PC-3 (cell line): Measurements from ENCODE around the gene MBD3. TPM values are rescaled to one million over a fixed set of nuclear protein-coding genes. Genes with fewer than 3 reads are reported as not detected.

Experiments used
- ATAC-seq: fragments of 200-7000 bp; cut with Tn5 transposase; 2 replicates; pipeline ENCODE4 v1.9.1; 2020; ENCODE audit warnings: mild to moderate bottlenecking, moderate library complexity
- BruUV-seq: library from RNA; stranded (reverse); fragments of 400-500 nt; replicated peaks from 2 replicates; lab custom pipeline; 2021; lab: Mats Ljungman, UMichigan
- CTCF ChIA-PET: fragments of 300-600 bp; sonication (Branson Sonifier 250); formaldehyde crosslinking; loops from one replicate; lab custom pipeline; 2022; ENCODE audit warnings: antibody characterized with exemption; lab: Charles Lee
- POLR2A ChIA-PET: fragments of 300-600 bp; sonication (Branson Sonifier 250); formaldehyde crosslinking; loops from one replicate; lab custom pipeline; 2022; ENCODE audit warnings: antibody characterized with exemption; ENCODE audit not compliant: unreplicated experiment; lab: Charles Lee
- DNase-seq: peaks from one replicate; pipeline ENCODE4 v3.0.0-alpha.2; 2015
- H2AFZ ChIP-seq: fragments of 300-600 bp; sonication (generic); 2 replicates; pipeline ENCODE4 v1.6.0; 2016; ENCODE audit warnings: antibody characterized with exemption, low read length
- H3F3A ChIP-seq: fragments of 300-600 bp; sonication (generic); one replicate; pipeline ENCODE4 v1.6.0; 2017; ENCODE audit warnings: antibody characterized with exemption, low read length, control low read depth, mild to moderate bottlenecking; ENCODE audit not compliant: unreplicated experiment
- H3K27ac ChIP-seq: fragments of 300-600 bp; sonication (generic); 2 replicates; pipeline ENCODE4 v1.5.1; 2016; ENCODE audit warnings: mild to moderate bottlenecking, low read length
- H3K27me3 ChIP-seq: fragments of 300-600 bp; sonication (generic); 2 replicates; pipeline ENCODE4 v1.6.1; 2016; ENCODE audit warnings: low read length, mixed read lengths
- H3K36me3 ChIP-seq: fragments of 300-600 bp; sonication (generic); 2 replicates; pipeline ENCODE4 v1.6.1; 2016; ENCODE audit warnings: low read depth, mixed run types, low read length, mixed read lengths
- H3K4me1 ChIP-seq: fragments of 300-600 bp; sonication (generic); 2 replicates; pipeline ENCODE4 v1.5.1; 2016; ENCODE audit warnings: low read length; ENCODE audit not compliant: insufficient read depth
- H3K4me2 ChIP-seq: fragments of 300-600 bp; sonication (generic); 2 replicates; pipeline ENCODE4 v1.6.0; 2016; ENCODE audit warnings: low read length
- H3K4me3 ChIP-seq: fragments of 300-600 bp; sonication (generic); 2 replicates; pipeline ENCODE4 v1.5.1; 2016; ENCODE audit warnings: mild to moderate bottlenecking, low read length, mixed read lengths
- H3K79me2 ChIP-seq: fragments of 300-600 bp; sonication (generic); 2 replicates; pipeline ENCODE4 v1.6.1; 2017; ENCODE audit warnings: low read length, mixed read lengths
- H3K9ac ChIP-seq: fragments of 300-600 bp; sonication (generic); 2 replicates; pipeline ENCODE4 v1.6.0; 2016; ENCODE audit warnings: mild to moderate bottlenecking, low read length
- H3K9me2 ChIP-seq: fragments of 300-600 bp; sonication (generic); replicated peaks from 2 replicates; pipeline ENCODE4 v1.6.1; 2016; ENCODE audit warnings: mixed run types, low read length, mixed read lengths
- H3K9me3 ChIP-seq: fragments of 300-600 bp; sonication (generic); 2 replicates; pipeline ENCODE4 v1.6.1; 2016; ENCODE audit warnings: low read length, mixed read lengths
- H4K20me1 ChIP-seq: fragments of 300-600 bp; sonication (generic); 2 replicates; pipeline ENCODE4 v1.6.1; 2016; ENCODE audit warnings: low read length, mixed read lengths
- CTCF ChIP-seq: fragments of 300-600 bp; sonication (generic); conservative IDR thresholded peaks from 2 replicates; pipeline ENCODE4 v1.5.1; 2017; ENCODE audit warnings: antibody characterized with exemption, low read depth, mild to moderate bottlenecking, low read length
- EZH2 ChIP-seq: fragments of 300-600 bp; sonication (generic); IDR thresholded peaks from one replicate; pipeline ENCODE4 v1.6.1; 2017; ENCODE audit warnings: antibody characterized with exemption, mild to moderate bottlenecking, low read length; ENCODE audit not compliant: unreplicated experiment
- EZH2phosphoT487 ChIP-seq: fragments of 300-600 bp; sonication (generic); IDR thresholded peaks from 2 replicates; pipeline ENCODE4 v1.6.1; 2018; ENCODE audit warnings: mild to moderate bottlenecking, antibody characterized with exemption, low read length, borderline replicate concordance
- intact Hi-C: fragments of 100-400 bp; cut with micrococcal nuclease; formaldehyde crosslinking; loops from 2 replicates; pipeline ENCODE4 v1.9.0; 2023
- total RNA-seq: library from RNA; depleted of rRNA; stranded (reverse); fragments of >200 nt; gene quantifications from 2 replicates; pipeline ENCODE4 v1.2.3, GENCODE V29; 2014

The MBD3 gene
- total RNA-seq, 1 experiment from 2014 or later, result 131 TPM

GRCh38 chr19:1626417-1627010 lies 33.8 kb upstream of the MBD3 start:
- no peak overlapping the region for H3K9ac ChIP-seq
- TF ChIP-seq CTCF (no peak), EZH2 (no peak), EZH2phosphoT487 (no peak)
- DNase-seq (no peak), ATAC-seq (no peak)
- H3K9me2 ChIP-seq, result no peaks in the 10 kb centered on the region
- H2AFZ ChIP-seq, result no peak overlapping the region
- no peaks in the 10 kb centered on the region for H3K9me3 ChIP-seq
- H3K36me3 ChIP-seq, result no peaks in the 10 kb centered on the region
- H3K4me1 ChIP-seq, result no peaks in the 10 kb centered on the region
- ChIA-PET CTCF (no interaction called here), POLR2A (no interaction called here)
- H4K20me1 ChIP-seq, result no peaks in the 10 kb centered on the region
- no peaks in the 10 kb centered on the region for H3K27me3 ChIP-seq
- no peak overlapping the region for H3K4me2 ChIP-seq
- H3K79me2 ChIP-seq, result no peaks in the 10 kb centered on the region
- no peak overlapping the region for H3K4me3 ChIP-seq
- H3F3A ChIP-seq, result no peaks in the 10 kb centered on the region
- intact Hi-C loops, result no loop called here
- no peak overlapping the region for H3K27ac ChIP-seq
- no TSS peak for BruUV-seq

DNA sequence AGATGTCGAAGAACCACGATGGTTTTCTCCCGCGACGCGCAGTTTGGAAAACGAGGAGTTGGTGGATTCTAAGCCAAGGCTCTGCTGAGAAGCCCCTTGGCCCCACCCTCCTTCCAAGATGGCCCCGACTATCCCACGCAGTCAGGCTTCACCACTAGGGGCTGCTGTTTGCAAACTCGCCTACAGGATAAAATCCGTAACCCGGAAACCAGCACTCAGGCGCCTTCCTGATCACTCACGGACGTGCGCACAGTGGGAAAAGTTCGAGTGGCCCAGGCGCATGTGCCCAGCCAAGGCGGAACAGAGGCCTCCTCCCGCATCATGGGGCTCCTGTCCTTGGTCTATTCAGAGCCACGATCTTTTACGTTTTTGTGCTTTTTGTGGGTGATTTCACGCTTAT lies 31.8 kb upstream of the MBD3 start:
- ChIA-PET POLR2A (no interaction called here), CTCF (no interaction called here)
- no peak overlapping the region for H3K4me3 ChIP-seq
- H3K9me2 ChIP-seq, result no peaks in the 10 kb centered on the region
- no peaks in the 10 kb centered on the region for H3F3A ChIP-seq
- no peak overlapping the region for H3K4me2 ChIP-seq
- H2AFZ ChIP-seq, result no peak overlapping the region
- BruUV-seq, result no TSS peak
- no peaks in the 10 kb centered on the region for H3K27me3 ChIP-seq
- DNase-seq (peak; percentile 35), ATAC-seq (peak; percentile 54)
- intact Hi-C loops, result no loop called here
- no peak overlapping the region for H3K27ac ChIP-seq
- no peaks in the 10 kb centered on the region for H3K4me1 ChIP-seq
- no peaks in the 10 kb centered on the region for H4K20me1 ChIP-seq
- H3K79me2 ChIP-seq, result no peaks in the 10 kb centered on the region
- no peaks in the 10 kb centered on the region for H3K36me3 ChIP-seq
- H3K9me3 ChIP-seq, result no peaks in the 10 kb centered on the region
- no peak overlapping the region for H3K9ac ChIP-seq
- peak; percentile 62 for TF ChIP-seq CTCF
- no peak for TF ChIP-seq EZH2

DNA sequence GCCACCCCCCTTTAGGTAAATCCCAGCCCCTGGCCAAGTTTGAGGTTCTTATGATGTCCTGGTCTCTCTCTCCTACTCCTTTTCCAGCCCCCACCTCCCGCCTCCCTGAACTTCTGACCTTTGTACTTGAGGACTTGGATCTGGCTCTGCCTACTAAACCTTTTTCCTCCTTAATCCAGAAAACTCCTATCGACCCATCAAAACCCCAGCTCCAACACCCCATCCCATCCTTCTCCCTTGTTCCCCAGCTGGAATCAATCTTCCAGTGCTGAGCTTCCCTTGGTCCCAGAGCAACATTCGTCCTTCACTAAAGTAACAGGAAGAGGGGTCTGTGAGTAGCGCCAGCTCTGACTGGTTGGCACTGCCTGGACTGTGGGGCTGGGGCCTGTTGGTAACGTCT lies 29.9 kb upstream of the MBD3 start:
- CTCF ChIA-PET, result no interaction called here

More for the DNA sequence above, 29.9 kb upstream of the MBD3 start:
- TF ChIP-seq EZH2phosphoT487 (no peak), EZH2 (no peak), CTCF (no peak)
- H3K27ac ChIP-seq, result no peak overlapping the region
- H3K79me2 ChIP-seq, result no peaks in the 10 kb centered on the region
- no peaks in the 10 kb centered on the region for H3K4me1 ChIP-seq
- ATAC-seq (no peak), DNase-seq (no peak)
- BruUV-seq, result no TSS peak
- no peaks in the 10 kb centered on the region for H3K36me3 ChIP-seq
- no peak overlapping the region for H3K4me3 ChIP-seq
- no peaks in the 10 kb centered on the region for H3K9me2 ChIP-seq
- no peak overlapping the region for H2AFZ ChIP-seq
- no peaks in the 10 kb centered on the region for H4K20me1 ChIP-seq
- H3K9me3 ChIP-seq, result no peaks in the 10 kb centered on the region
- H3F3A ChIP-seq, result no peaks in the 10 kb centered on the region
- no peaks in the 10 kb centered on the region for H3K27me3 ChIP-seq
- POLR2A ChIA-PET, result no interaction called here
- no peak overlapping the region for H3K9ac ChIP-seq
- intact Hi-C loops, result no loop called here
- H3K4me2 ChIP-seq, result no peak overlapping the region
